Heart left ventricle (tissue), 13 donors: ENCODE results near the gene TCP1.

ENCODE experiments used
- CTCF ChIP-seq, 12 donors: fragments of 200-600 bp; sonication (generic) in 4 of 12; IDR thresholded peaks; one replicate each; pipeline versions ENCODE4 v1.5.0 to v1.8.0; 2018 to 2022; ENCODE audit warnings: antibody characterized with exemption in 12 of 12, mild to moderate bottlenecking in 5 of 12
- POLR2A ChIP-seq, 2 donors: fragments of 450-650 bp; IDR thresholded peaks; one replicate each; pipeline ENCODE4 v1.6.1; 2017; ENCODE audit warnings: antibody characterized with exemption in 2 of 2, mild to moderate bottlenecking in 2 of 2, moderate library complexity in 2 of 2
- donor health status: ischemic (EF 13 %, LVEDD 7.1; RV severe dilation, severe dysfunction).
- donor health status: DM: no; HTN: yes; CAD: no.
- donor health status: DM: no; HTN: no; CAD: no.
- donor health status: ischemic (EF 25% LVEDD 6.9; RV normal size, moderate dysfunction).
- donor health status: ischemic (EF 25% LVEDD 5.7; RV mildly dilated, moderate dysfunction).
- donor health status: ischemic (EF 35%, LVEDD 5.7; RV mildly dilated, moderate dysfunction).
- donor health status: nonischemic (EF 11% LVEDD 7.7; RV severe dilation, severe dysfunction).
- donor health status: DM: yes; HTN: yes; CAD: no.
- donor health status: PGD.
- donor health status: ischemic (EF 29% LVEDD 5.4; RV normal size, mild dysfunction).
- donor health status: nonischemic (EF 23%, LVEDD 6.1; RV moderate dilation, normal function).

DNA sequence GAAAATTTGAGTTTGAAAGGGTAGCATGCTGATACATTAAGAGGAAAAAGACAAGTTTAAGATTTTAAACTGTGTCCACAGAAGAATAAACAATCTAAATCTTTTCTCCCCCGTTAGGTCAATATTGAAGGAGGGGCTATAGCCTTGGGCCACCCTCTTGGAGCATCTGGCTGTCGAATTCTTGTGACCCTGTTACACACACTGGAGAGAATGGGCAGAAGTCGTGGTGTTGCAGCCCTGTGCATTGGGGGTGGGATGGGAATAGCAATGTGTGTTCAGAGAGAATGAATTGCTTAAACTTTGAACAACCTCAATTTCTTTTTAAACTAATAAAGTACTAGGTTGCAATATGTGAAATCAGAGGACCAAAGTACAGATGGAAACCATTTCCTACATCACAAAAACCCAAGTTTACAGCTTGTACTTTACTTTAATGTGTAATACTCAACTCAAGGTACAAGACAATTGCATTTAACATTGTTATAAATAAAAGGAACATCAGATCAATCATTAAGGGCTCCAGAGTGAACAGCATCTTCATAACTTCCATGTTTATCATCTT, 10.8 kb downstream of the TCP1 start:
- TF ChIP-seq CTCF (IDR thresholded peaks at IDR 0.05) (no peak), POLR2A (IDR thresholded peaks at IDR 0.05) (no peak)
